Measurements from ENCODE around the gene MPND.

The MPND gene

DNA sequence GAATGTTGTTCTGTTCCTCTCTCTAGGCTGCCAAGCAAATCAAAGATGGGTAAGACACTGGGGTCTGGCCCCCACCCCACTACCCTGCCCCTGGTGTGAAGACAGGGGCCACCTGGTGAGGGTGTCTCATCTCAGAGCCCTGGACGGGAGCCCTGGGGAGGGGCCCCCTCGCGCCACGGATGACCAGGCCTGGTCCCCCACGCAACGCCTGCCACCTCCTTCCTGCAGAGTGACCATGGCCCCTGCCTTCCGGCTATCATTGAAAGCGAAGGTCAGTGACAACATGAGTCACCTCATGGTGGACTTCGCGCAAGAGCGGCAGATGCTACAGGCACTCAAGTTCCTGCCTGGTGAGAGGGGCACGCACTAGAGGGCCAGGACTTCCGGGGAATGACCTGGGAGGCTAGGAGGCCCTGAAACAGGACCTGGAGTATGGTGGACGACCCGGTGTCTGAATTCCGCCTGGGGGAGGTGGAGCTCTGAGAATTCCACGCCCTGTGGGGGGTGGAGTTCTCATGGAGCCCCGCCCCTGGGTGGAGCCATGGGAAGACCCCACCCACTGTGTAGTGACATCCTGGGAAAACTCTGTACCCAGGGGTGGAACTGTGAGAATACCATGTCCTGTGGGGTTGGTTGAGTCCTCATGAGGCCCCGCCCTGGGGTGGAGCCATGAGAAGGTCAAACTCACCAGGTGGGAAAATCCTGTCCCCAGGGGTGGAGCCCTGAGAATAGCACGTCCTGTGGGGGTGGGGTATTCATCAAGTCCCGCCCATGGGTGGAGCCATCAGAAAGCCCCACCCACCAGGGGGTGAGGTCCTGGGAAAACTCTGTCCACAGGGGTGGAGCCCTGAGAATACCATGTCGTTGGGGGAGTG lies 32.9 kb upstream of the MPND start:
- Mint-ChIP-seq H3K36me3 (peaks cover 34% of the 10 kb centered on the region), H3K4me3 (no peak overlapping the region), H3K9me3 (no peaks in the 10 kb centered on the region), H3K27ac (no peak overlapping the region), H3K4me1 (peaks cover 2% of the 10 kb centered on the region)
- DNase-seq (ENCODE audit: low spot score in 2 of 2) (no peak), ATAC-seq (peak; percentile 24)

DNA sequence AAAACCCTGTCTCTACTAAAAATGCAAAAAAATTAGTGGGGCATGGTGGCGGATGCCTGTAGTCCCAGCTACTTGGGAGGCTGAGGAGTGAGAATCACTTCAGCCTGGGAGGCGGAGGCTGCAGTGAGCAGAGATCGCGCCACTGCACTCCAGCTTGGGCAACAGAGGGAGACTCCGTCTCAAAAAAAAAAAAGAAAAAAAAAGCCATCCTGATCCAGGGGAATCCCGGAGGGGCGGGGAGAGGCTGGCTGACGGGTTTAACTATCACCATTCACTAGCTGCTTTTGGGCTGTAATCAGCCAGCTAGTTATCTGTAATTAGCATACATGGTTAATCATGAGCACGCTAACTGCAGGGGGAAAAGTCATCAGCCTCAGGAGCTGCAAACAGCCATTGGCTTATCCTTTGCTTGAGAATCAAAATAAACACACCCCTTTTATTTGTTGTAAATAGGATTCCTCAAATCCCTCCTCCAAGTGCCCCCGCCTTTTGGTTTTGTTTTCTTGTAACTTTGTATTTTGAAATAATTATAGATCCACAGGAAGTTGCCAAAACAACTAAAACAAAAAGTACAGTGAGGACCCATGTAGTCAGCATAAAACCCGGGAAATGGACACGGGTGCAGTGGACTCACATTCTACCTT lies 29.4 kb upstream of the MPND start:
- Mint-ChIP-seq H3K4me3 (no peak overlapping the region), H3K4me1 (no peaks in the 10 kb centered on the region), H3K36me3 (peaks cover 25% of the 10 kb centered on the region), H3K9me3 (no peaks in the 10 kb centered on the region), H3K27ac (no peak overlapping the region)
- ATAC-seq (no peak), DNase-seq (ENCODE audit: low spot score in 2 of 2) (no peak)

DNA sequence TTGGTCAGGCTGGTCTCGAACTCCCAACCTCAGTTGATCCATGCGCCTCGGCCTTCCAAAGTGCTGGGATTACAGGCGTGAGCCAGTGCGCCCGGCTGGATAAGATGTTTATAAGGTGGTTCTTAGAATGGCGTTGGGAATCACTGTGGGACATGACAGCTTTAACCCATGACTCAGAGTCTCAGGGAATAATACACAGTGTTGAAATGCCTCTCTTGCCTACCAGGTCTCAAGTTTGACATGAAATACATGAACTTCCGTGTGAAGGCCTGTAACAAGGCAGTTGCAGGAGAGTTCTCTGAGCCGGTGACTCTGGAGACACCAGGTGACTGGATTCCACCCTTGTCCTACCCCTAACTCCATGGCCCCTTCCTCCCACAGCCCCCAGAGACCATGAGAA lies 26.4 kb upstream of the MPND start:
- no peak for ATAC-seq
- no peak overlapping the region for H3K27ac Mint-ChIP-seq
- H3K9me3 Mint-ChIP-seq, result peaks cover 5% of the 10 kb centered on the region
- no peak for DNase-seq (ENCODE audit: low spot score in 2 of 2)
- peaks cover 12% of the 10 kb centered on the region for H3K4me1 Mint-ChIP-seq
- no peak overlapping the region for H3K4me3 Mint-ChIP-seq
- peaks cover 14% of the 10 kb centered on the region for H3K36me3 Mint-ChIP-seq

DNA sequence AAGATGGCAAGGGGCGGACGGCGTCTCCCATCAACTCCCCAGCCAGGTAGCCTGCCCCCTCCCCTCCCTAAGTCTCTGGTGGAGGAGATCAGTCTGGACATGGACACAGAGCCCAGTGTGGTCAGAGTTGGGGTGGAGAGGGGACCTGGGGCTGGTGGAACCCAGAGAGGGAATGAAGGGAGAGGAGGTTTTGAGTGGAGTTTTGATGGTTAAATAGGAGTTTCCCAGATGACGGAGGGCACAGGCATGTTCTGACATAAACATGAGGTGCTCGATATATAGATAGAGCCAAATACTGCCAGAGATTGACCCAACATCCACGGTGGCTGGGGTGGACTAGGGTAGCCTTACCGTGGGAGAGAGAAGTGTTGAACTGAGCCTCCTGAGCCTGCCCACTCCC lies 24.9 kb upstream of the MPND start:
- peak overlapping the region; percentile 36 for H3K27ac Mint-ChIP-seq
- no peak for DNase-seq (ENCODE audit: low spot score in 2 of 2)
- ATAC-seq, result no peak
- peaks cover 12% of the 10 kb centered on the region for H3K4me1 Mint-ChIP-seq
- peaks cover 10% of the 10 kb centered on the region for H3K36me3 Mint-ChIP-seq
- H3K9me3 Mint-ChIP-seq, result peaks cover 5% of the 10 kb centered on the region
- H3K4me3 Mint-ChIP-seq, result no peak overlapping the region

DNA sequence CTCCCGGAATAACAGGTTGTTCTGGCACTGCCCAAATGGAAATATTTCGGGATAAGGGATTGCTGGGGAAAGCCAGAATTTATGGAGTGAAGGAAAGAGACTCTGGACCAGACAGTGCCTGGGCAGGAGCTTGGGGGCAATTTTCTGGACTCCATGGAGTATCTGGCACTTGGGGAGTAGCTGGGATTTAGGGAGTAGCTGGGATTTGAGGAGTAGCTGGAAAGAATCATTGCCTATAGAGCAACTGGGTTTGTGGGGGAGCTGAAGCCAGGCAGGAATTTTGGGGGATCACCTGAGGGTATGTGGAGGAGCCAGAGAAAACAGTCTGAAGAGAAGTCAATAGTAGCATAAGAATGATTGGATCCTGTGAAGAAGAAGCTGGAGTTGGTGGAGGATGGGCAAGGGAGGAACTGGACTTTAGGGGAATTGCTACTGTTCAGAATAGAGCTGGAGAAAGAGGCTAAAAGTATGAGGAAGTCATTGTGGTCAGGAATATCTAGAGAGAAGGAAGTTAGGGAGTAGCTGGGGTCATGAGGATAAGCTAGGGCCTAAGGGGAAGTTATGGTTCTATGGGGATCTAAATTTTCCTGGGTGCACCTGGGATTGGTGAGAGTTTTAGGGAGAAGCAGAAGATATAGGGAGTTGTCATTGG lies 24.2 kb upstream of the MPND start:
- Mint-ChIP-seq H3K9me3 (peaks cover 5% of the 10 kb centered on the region), H3K36me3 (peaks cover 4% of the 10 kb centered on the region), H3K4me3 (no peak overlapping the region), H3K27ac (peak overlapping the region; percentile 36), H3K4me1 (peaks cover 12% of the 10 kb centered on the region)
- ATAC-seq (no peak), DNase-seq (ENCODE audit: low spot score in 2 of 2) (no peak)

DNA sequence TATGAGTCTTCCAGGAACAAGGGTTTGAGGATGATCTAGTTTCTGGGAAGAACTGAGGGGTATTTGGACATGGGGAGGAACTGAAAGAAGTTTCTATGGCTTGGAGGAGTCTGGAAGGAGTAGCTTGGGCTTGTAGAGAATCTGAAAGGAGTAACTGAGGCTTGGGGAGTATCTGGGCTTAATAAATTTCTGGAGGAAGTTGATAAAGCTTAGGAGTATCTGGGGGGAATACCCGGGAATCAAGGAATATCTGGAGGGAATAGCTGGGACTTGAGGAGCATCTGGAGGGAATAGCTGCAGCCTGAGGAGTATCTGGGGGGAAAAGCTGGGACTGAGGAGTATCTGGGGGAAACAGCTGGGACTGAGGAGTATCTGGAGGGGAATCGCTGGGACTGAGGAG lies 22.9 kb upstream of the MPND start:
- no peak overlapping the region for H3K4me3 Mint-ChIP-seq
- no peak for ATAC-seq
- peaks cover 4% of the 10 kb centered on the region for H3K36me3 Mint-ChIP-seq

DNA sequence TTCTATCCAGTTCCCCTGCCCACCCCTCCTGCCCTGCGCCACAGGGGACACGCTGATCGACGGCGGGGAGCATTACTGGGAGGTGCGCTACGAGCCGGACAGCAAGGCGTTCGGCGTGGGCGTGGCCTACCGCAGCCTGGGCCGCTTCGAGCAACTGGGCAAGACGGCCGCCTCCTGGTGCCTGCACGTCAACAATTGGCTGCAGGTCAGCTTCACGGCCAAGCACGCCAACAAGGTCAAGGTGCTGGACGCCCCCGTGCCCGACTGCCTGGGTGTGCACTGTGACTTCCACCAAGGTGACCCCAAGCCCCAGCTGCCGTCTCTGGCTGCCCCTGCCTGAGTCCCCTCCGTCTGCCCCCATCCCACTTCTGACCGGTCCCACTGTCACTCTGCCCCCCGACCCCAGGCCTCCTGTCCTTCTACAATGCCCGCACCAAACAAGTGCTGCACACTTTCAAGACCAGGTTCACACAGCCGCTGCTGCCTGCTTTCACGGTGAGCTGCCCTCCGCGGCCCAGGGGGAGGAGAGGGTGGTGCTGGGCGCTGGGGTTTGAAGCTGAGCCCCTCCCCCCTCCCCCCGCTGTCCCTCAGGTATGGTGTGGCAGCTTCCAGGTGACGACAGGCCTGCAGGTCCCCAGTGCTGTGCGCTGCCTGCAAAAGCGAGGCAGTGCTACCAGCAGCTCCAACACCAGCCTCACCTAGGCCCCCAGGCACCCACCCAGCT lies 20.3 kb upstream of the MPND start:
- Mint-ChIP-seq H3K9me3 (peaks cover 5% of the 10 kb centered on the region), H3K36me3 (peaks cover 5% of the 10 kb centered on the region), H3K4me3 (no peak overlapping the region), H3K27ac (no peak overlapping the region), H3K4me1 (peaks cover 38% of the 10 kb centered on the region)
- DNase-seq (ENCODE audit: low spot score in 2 of 2), result no peak
- no peak for ATAC-seq

More for the DNA sequence above, 22.9 kb upstream of the MPND start:
- Mint-ChIP-seq H3K4me1 (peaks cover 15% of the 10 kb centered on the region), H3K27ac (no peak overlapping the region), H3K9me3 (peaks cover 5% of the 10 kb centered on the region)
- DNase-seq (ENCODE audit: low spot score in 2 of 2), result no peak

DNA sequence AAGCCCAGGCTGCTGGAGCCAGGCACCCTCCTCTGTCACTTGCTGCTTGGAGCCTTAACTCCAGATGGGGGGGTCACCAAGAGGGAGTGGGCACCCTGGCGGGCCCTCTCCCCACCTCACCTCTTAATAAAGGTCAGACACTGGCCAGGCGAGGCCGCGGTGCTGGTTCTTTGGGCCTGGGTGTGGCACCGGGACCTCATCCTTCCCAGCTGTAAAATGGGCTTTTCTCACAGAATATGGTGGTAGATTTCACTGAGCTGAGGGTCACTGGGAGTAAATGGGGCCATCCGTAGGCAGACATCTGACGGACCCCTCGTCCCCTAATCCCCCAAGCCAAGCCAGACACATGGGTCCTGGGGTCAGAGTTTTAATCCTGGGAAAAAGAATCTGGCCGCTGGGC lies 19.7 kb upstream of the MPND start:
- Mint-ChIP-seq H3K4me3 (no peak overlapping the region), H3K4me1 (peaks cover 38% of the 10 kb centered on the region), H3K27ac (no peak overlapping the region), H3K9me3 (peaks cover 5% of the 10 kb centered on the region), H3K36me3 (peaks cover 11% of the 10 kb centered on the region)
- no peak for DNase-seq (ENCODE audit: low spot score in 2 of 2)
- no peak for ATAC-seq

DNA sequence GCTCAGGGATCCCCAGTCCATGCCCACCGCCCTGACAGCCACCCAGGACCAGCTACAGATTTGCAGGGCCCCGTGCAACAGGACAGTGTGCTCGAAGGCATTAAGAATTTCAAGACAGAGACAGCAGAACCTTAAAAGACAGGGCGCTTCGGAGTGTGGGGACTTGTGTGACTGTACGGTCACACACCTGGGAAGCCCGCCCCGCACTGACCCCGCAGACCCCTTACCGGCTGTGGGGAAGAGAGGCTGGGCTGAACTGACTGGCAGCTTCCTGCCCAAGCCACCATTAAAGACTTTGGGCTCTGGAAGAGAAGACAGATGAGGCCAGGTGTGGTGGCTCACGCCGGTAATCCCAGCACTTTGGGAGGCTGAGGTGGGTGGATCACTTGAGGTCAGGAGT lies 19.1 kb upstream of the MPND start:
- H3K4me1 Mint-ChIP-seq, result peaks cover 37% of the 10 kb centered on the region

DNA sequence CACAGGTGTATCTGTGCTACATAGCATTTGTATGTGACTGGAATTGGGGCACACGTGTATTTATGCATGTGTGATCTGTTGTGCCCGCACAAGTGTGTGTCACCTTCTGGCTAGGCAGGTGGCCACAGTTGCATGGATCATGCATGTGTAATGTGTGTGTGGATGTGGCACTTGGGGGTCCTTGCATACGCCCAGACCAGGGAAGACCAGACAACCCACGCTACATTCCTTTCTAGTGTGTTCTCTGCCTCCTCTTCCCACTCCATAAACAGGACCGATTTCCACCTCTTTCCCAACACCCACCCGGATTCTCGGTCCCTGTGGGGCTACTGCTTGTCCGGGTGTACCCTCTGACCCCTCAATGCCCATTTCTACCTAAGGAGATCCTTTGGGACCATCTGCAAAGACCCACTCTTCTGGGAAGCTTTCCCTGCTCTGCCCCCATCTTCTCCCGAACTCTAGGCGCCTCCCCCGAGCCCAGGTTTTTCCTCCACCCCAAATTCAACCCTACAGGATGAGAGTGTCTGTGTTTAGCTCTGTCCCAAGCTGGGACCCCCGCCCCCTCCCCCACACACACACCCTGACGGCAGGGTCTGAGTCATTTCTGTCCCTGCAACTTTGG lies 17.0 kb upstream of the MPND start:
- ATAC-seq, result no peak
- Mint-ChIP-seq H3K36me3 (peaks cover 11% of the 10 kb centered on the region), H3K27ac (no peak overlapping the region), H3K9me3 (no peaks in the 10 kb centered on the region), H3K4me1 (peaks cover 32% of the 10 kb centered on the region), H3K4me3 (peak overlapping the region; percentile 78)
- DNase-seq (ENCODE audit: low spot score in 2 of 2), result no peak

More for the DNA sequence above, 19.1 kb upstream of the MPND start:
- H3K27ac Mint-ChIP-seq, result no peak overlapping the region
- no peak overlapping the region for H3K4me3 Mint-ChIP-seq
- H3K9me3 Mint-ChIP-seq, result peaks cover 5% of the 10 kb centered on the region
- no peak for DNase-seq (ENCODE audit: low spot score in 2 of 2)
- ATAC-seq, result no peak
- peaks cover 11% of the 10 kb centered on the region for H3K36me3 Mint-ChIP-seq

DNA sequence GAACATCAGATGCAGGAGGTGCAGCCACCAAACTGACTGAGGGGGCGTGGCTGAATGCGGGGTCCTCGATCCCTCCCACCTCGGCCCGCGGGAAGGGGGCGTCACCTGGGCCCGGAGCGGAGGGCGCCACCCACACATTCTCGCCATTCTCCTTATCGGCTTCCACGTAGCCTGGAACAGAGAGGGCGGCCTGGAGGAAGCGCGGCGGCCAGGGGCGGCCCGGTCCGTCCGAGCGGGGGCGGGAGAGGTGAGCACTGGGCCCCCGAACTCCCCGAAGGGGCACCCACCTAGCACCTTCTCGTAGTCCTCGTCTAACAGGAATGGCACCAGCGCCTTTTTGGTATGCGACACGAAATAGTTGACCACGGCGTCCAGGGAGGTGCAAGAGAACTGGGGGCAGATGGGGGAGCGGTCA lies 16.5 kb upstream of the MPND start:
- Mint-ChIP-seq H3K36me3 (peaks cover 11% of the 10 kb centered on the region), H3K4me1 (peaks cover 32% of the 10 kb centered on the region), H3K4me3 (peak overlapping the region; percentile 78), H3K9me3 (no peaks in the 10 kb centered on the region), H3K27ac (no peak overlapping the region)
- DNase-seq (ENCODE audit: low spot score in 2 of 2) (no peak), ATAC-seq (no peak)

DNA sequence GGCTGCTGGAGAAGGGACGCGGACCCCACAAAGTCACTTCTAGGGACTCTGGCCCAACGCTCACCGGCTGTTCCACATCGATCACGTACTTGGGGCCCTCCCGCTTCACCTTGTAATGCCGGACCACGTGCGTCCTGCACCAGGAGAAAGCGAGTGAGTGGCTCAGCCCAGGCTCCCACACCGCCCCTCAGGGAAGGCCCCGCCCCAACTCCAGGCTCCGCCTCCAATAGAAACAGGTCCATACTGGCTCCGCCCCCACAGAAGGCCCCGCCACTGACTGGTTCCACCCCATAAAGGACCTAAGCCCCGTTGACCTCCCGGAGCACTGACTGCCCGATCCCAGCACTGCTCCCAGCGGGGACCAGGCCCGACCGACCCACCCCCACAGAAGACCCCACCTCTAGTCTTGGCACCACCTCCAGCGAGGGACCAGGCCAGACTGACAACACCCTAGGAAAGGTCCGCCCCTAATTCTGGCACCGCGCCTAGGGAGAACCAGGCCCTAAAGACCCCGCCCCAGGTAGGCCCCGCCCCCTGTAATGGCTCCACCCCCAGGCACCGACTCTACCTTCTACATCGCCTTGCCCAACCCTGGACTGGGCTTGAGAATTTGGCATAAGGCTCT lies 16.0 kb upstream of the MPND start:
- H3K4me3 Mint-ChIP-seq, result peak overlapping the region; percentile 78
- H3K36me3 Mint-ChIP-seq, result peaks cover 11% of the 10 kb centered on the region
- peaks cover 32% of the 10 kb centered on the region for H3K4me1 Mint-ChIP-seq
- no peaks in the 10 kb centered on the region for H3K9me3 Mint-ChIP-seq
- DNase-seq (ENCODE audit: low spot score in 2 of 2) (peak; percentile 66 to 87), ATAC-seq (peak; percentile 57)
- H3K27ac Mint-ChIP-seq, result peak overlapping the region; percentile 88

DNA sequence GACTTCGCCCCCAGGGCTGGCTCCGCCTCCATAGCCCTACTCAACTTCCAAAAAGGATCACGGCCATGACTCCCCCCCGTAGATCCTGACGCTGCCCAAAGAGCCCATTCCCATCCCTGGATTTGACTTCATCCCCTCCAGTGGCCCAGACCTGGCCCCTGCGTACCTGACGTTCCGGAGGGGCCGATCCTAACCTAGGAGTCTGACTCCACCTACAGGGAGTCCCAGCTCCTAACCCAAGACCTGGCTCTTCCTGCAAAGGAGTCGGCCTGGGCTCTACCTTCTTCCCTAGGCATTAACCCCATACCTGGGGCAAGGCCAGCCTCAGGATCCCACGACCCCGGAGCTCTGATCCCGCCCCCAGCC lies 15.5 kb upstream of the MPND start:
- H3K36me3 Mint-ChIP-seq, result peaks cover 11% of the 10 kb centered on the region
- DNase-seq (ENCODE audit: low spot score in 2 of 2), result no peak
- H3K4me1 Mint-ChIP-seq, result peaks cover 32% of the 10 kb centered on the region
- peak overlapping the region; percentile 88 for H3K27ac Mint-ChIP-seq
- no peaks in the 10 kb centered on the region for H3K9me3 Mint-ChIP-seq
- peak overlapping the region; percentile 78 for H3K4me3 Mint-ChIP-seq
- ATAC-seq, result peak; percentile 3

DNA sequence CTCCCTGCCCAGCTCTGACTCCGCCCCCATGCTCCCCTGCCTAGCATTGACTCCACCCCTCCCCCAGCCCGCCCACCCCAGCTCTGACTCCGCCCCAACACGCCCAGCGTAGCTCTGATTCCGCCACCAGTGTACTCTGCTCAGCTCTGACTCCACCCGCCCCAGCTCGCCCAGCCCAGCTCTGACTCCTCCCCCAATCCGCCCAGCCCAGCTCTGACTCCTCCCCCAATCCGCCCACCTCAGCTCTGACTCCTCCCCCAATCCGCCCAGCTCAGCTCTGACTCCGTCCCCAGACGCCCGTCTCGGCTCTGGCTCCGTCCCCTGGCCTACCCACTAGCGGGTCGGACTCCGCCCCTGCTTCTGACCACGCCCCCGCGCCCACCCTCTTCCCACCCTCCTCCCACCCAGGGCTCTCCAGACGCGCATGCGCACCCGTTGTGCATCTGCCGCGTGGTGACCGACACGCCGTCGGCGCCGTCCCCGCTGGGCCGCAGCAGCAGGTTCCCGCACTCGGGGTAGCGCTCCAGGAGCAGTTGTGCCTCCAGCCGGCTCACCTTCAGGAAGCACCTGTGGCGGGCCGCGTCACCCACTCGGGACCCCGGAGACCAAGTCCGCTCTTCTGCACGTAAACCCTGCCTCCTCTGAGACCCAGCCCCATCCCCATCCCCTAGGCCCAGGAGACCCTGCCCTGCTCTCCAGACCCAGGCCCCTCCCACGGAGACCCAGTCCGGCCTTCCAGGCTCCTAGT lies 14.9 kb upstream of the MPND start:
- ATAC-seq, result peak; percentile 89
- Mint-ChIP-seq H3K36me3 (peaks cover 11% of the 10 kb centered on the region), H3K27ac (peak overlapping the region; percentile 88), H3K9me3 (no peaks in the 10 kb centered on the region), H3K4me1 (peaks cover 32% of the 10 kb centered on the region), H3K4me3 (peak overlapping the region; percentile 78)
- DNase-seq (ENCODE audit: low spot score in 2 of 2), result peak; percentile 93 to 97

Measured in stimulated activated effector memory CD8-positive, alpha-beta T cell treated with anti-CD3 and anti-CD28 coated beads, Interleukin-12 subunit alpha, Interleukin-12 subunit beta, amount 100 ng/mL, for 72 hours (primary cell).